C4-2B (cell line): ENCODE data around the gene CTIF.
A peak's percentile ranks its signal among the peaks of the same experiment; 100 is the strongest.

ENCODE experiments used
- H3K27ac ChIP-seq: fragments of 450-650 bp; 2 replicates; pipeline ENCODE4 v1.5.1; 2017
- ZFX ChIP-seq: fragments of 450-650 bp; IDR thresholded peaks from 2 replicates; pipeline ENCODE4 v1.6.1; 2017
- TF ChIP-seq, protein P1 (sequence below): fragments of 450-650 bp; conservative IDR thresholded peaks from 2 replicates; pipeline ENCODE4 v1.5.1; 2017; ENCODE audit warnings: mild to moderate bottlenecking

The CTIF gene

GRCh38 chr18:48671561-48671945 lies 132.7 kb downstream of the CTIF start:
- no peak overlapping the region for H3K27ac ChIP-seq
- TF ChIP-seq ZFX, result no peak
- TF ChIP-seq, protein P1, sequence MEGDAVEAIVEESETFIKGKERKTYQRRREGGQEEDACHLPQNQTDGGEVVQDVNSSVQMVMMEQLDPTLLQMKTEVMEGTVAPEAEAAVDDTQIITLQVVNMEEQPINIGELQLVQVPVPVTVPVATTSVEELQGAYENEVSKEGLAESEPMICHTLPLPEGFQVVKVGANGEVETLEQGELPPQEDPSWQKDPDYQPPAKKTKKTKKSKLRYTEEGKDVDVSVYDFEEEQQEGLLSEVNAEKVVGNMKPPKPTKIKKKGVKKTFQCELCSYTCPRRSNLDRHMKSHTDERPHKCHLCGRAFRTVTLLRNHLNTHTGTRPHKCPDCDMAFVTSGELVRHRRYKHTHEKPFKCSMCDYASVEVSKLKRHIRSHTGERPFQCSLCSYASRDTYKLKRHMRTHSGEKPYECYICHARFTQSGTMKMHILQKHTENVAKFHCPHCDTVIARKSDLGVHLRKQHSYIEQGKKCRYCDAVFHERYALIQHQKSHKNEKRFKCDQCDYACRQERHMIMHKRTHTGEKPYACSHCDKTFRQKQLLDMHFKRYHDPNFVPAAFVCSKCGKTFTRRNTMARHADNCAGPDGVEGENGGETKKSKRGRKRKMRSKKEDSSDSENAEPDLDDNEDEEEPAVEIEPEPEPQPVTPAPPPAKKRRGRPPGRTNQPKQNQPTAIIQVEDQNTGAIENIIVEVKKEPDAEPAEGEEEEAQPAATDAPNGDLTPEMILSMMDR, result no peak

DNA sequence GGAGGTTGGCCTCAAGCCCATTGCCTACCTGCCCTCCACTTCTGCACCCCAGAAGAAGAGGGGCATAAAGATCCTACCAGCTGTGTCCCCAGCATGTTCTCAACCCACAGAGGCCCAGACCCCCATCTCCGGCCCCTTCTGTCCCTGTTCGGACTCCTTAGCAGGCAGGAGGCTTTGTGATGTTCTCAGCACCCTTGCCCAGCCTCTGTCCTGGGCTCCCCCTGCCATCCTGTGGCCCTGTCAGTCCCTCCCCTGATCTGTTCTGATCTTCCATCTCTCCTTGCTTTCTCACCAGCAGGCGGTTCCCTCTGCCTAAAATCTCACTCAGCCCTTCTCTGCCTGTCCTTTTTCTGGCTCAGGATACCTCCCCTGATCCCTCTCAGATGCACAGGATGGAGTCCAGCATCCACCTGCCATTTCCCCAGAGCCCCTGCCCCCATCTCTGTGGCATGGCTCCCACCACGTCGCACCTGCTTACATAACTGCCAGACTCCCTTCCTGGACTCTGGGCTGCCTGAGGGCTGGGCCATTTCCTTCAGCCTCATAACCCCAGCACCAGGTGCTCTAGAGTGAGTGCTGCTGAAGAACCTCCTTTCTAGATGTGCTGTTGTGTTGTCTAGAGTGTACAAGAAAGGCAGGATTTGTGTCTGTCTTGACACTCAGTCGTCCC lies 134.0 kb downstream of the CTIF start:
- no peak overlapping the region for H3K27ac ChIP-seq
- TF ChIP-seq, protein P1, result no peak
- TF ChIP-seq ZFX, result no peak

DNA sequence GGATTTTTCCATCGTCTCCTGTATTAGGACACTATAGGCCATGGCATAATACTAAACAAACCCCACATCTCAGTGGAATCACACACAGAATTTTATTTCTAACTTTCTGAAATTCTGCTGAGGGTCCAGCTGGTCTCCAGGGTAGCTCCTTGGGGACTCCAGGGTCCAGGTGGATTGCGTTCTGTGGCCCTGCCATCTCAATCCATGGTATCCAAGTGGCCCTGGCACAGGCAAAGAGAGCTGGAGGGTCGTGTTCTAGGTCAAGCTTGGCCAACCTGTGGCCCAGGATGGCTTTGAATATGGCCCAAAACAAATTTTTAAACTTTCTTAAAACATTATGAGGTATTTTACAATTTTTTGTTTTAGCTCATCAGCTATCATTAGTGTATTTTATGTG lies 134.6 kb downstream of the CTIF start:
- no peak overlapping the region for H3K27ac ChIP-seq
- TF ChIP-seq ZFX, result no peak
- TF ChIP-seq, protein P1, result no peak

DNA sequence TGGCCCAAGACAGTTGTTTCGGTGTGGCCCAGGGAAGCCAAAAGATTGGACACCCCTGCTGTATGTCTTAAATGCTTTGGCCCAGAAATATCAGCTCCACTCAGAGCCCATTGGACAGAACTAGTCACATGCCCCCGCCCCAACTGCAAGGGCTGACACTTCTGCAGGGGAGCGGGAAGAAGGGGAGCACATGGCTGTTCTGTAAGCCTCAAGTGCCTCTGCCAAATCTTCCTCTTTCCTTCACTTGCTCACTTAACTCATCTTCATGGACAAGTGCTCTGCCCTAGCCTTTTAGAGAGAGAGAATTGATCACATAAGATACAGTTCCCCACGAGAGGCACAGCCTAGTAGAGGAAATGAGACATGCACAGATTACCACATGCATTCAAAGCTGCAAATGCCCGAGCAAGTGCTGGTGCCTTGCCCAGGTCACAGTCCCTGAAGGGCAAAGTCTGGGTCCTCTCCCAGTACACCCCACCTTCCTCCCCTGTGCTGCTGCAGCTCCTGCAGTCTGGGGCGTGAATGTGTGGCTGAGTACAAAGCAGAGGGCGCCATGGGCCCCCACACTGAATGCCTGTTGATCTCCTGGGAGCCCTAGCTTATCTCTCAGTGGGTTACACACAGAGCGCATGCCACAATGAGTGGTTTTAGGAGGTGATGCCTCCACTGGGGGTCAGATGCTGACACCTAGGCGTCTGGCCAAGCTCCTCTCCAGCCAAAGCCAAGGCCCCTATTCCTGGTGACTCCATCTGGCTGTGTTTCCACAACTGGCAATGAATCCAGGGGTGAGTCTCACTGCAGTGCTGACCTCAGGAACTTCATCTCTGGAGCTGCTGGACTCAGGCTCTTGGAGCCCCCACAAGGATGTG lies 135.3 kb downstream of the CTIF start:
- no peak for TF ChIP-seq ZFX
- TF ChIP-seq, protein P1, result no peak
- H3K27ac ChIP-seq, result no peak overlapping the region

GRCh38 chr18:48674758-48675351 lies 136.0 kb downstream of the CTIF start:
- TF ChIP-seq, protein P1, result no peak
- TF ChIP-seq ZFX, result no peak
- no peak overlapping the region for H3K27ac ChIP-seq

DNA sequence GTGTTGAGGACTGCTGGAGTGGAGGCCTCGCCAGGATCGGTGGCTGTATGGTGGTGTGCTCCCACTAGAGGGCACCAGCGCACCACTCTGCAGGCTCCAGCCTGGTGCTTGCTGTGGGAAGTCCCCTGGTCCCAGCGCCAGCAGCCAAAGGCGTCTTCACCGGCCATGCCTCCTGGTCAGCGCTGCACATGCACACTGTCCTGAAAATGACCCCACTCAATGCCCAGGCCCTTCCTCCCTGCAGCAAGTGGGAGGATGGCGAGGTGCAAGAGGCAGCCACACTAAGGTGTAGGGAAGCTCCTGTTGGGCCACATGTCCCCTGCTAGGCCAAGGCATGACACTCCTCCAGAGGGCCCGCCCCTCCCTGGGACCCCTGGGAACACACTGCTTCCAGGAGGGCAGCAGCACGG lies 136.5 kb downstream of the CTIF start:
- H3K27ac ChIP-seq, result no peak overlapping the region

More for the DNA sequence above, 136.5 kb downstream of the CTIF start:
- no peak for TF ChIP-seq ZFX
- TF ChIP-seq, protein P1, result peak; percentile 91
